Heart left ventricle (tissue), 16 donors: ENCODE measurements around the gene ACSF3. TPM values are rescaled to one million over a fixed set of nuclear protein-coding genes. Genes with fewer than 3 reads are reported as not detected.

Experiments
- ATAC-seq, 4 donors: fragments of 200-7000 bp; cut with Tn5 transposase; one replicate each; pipeline ENCODE4 v1.9.1; 2020 to 2022; ENCODE audit warnings: moderate library complexity in 4 of 4, mild to moderate bottlenecking in 3 of 4, moderate number of reproducible peaks in 1 of 4
- DNase-seq, 5 donors: peaks; one replicate each; pipeline ENCODE4 v3.0.0-alpha.2; 2020
- H3K27ac ChIP-seq, 12 donors: fragments of 200-600 bp; sonication (generic) in 4 of 12; one replicate each; pipeline versions ENCODE4 v1.5.0 to v1.8.0; 2016 to 2022; ENCODE audit warnings: mild to moderate bottlenecking in 2 of 12
- H3K27me3 ChIP-seq, 9 donors: fragments of 200-600 bp; sonication (generic) in 2 of 9; one replicate each; pipeline versions ENCODE4 v1.5.1 to v1.8.0; 2016 to 2022; ENCODE audit warnings: mild to moderate bottlenecking in 3 of 9
- H3K36me3 ChIP-seq, 9 donors: fragments of 200-600 bp; sonication (generic) in 2 of 9; one replicate each; pipeline versions ENCODE4 v1.5.0 to v1.8.0; 2018 to 2022; ENCODE audit warnings: mild to moderate bottlenecking in 2 of 9
- H3K4me1 ChIP-seq, 12 donors: fragments of 200-600 bp; sonication (generic) in 4 of 12; one replicate each; pipeline versions ENCODE4 v1.5.0 to v1.8.0; 2016 to 2022; ENCODE audit warnings: mild to moderate bottlenecking in 3 of 12
- H3K4me3 ChIP-seq, 12 donors: fragments of 200-600 bp; sonication (generic) in 4 of 12; one replicate each; pipeline versions ENCODE4 v1.5.0 to v1.8.0; 2017 to 2022; ENCODE audit warnings: mild to moderate bottlenecking in 9 of 12, moderate library complexity in 4 of 12
- H3K9me3 ChIP-seq, 12 donors: fragments of 200-600 bp; sonication (generic) in 4 of 12; one replicate each; pipeline versions ENCODE4 v1.5.0 to v1.8.0; 2016 to 2022; ENCODE audit warnings: mild to moderate bottlenecking in 1 of 12
- CTCF ChIP-seq, 12 donors: fragments of 200-600 bp; sonication (generic) in 4 of 12; IDR thresholded peaks; one replicate each; pipeline versions ENCODE4 v1.5.0 to v1.8.0; 2018 to 2022; ENCODE audit warnings: antibody characterized with exemption in 12 of 12, mild to moderate bottlenecking in 5 of 12
- POLR2A ChIP-seq, 2 donors: fragments of 450-650 bp; IDR thresholded peaks; one replicate each; pipeline ENCODE4 v1.6.1; 2017; ENCODE audit warnings: antibody characterized with exemption in 2 of 2, mild to moderate bottlenecking in 2 of 2, moderate library complexity in 2 of 2
- WGBS, 4 donors: extraction: QIAGEN DNeasy Blood & Tissue Kit in 2 of 4; methylation state at CpG; one replicate each; pipeline versions ENCODE4 v1.1.5 to v1.1.7; 2013 to 2018; 5-methylcytosine and 5-hydroxymethylcytosine counted together
- intact Hi-C, 10 donors: fragments of 100-400 bp; cut with DNase I; formaldehyde crosslinking; loops; one replicate each; pipeline versions ENCODE4 v1.11.1 to v1.14.2; 2022
- polyA plus RNA-seq, 2 donors: library from polyadenylated mRNA; stranded (reverse); fragments of 200-250 nt; gene quantifications; one replicate each; pipeline ENCODE4 v1.2.3, GENCODE V29; 2013
- total RNA-seq, 9 donors: library from RNA; depleted of rRNA in 2 of 9; stranded (reverse); fragments of >200 nt in 2 of 9; fragmentation: NEBNext Ultra II Directional in 3 of 9; extraction: Animal tissue kit (Norgen Biotek cat#: 25700) in 3 of 9; gene quantifications; one replicate each; pipeline versions ENCODE4 v1.1.0 to v1.2.4, GENCODE V29; 2016 to 2023
- donor health status: ischemic (EF 13 %, LVEDD 7.1; RV severe dilation, severe dysfunction).
- donor health status: healthy with polysubstance abuse.
- donor health status: DM: no; HTN: yes; CAD: no.
- donor health status: DM: no; HTN: no; CAD: no.
- donor health status: ischemic (EF 25% LVEDD 6.9; RV normal size, moderate dysfunction).
- donor health status: ischemic (EF 25% LVEDD 5.7; RV mildly dilated, moderate dysfunction).
- donor health status: healthy.
- donor health status: DM: yes; HTN: yes; CAD: no.
- donor health status: ischemic (EF 35%, LVEDD 5.7; RV mildly dilated, moderate dysfunction).
- donor health status: nonischemic (EF 11% LVEDD 7.7; RV severe dilation, severe dysfunction).
- donor health status: DM: yes; HTN: yes; CAD: no.
- donor health status: PGD.
- donor health status: ischemic (EF 29% LVEDD 5.4; RV normal size, mild dysfunction).
- donor health status: nonischemic (EF 23%, LVEDD 6.1; RV moderate dilation, normal function).

ACSF3 gene
- total and polyA plus RNA-seq, 11 donors: 10.3 to 26.3 (median 19.3) TPM

- Histone ChIP-seq H3K4me1 (peaks cover 10 to 30% (median 25%) of the 10 kb centered on the region in 12 donors), H3K36me3 (peaks cover 0 to 28% (median 23%) of the 10 kb centered on the region in 9 donors), H3K27ac (peak overlapping the region in 2 of 12 donors; percentile 22 to 31), H3K9me3 (peaks cover 0 to 4% (median 1%) of the 10 kb centered on the region in 12 donors), H3K4me3 (no peak overlapping the region), H3K27me3 (no peaks in the 10 kb centered on the region)
- WGBS, 4 donors: 59 to 69% (median 64%) methylated on average over 18 to 24 of the region's 24 CpGs
- peak in 1 of 5 donors; percentile 40 for DNase-seq
- intact Hi-C loops: no loop called here
- TF ChIP-seq CTCF (IDR thresholded peaks at IDR 0.05): no peak
- no peak for TF ChIP-seq POLR2A (IDR thresholded peaks at IDR 0.05)
- peak; percentile 6 to 35 (median 12) for ATAC-seq
Measured at GRCh38 chr16:89154390-89155183, 60.9 kb downstream of the ACSF3 start.

- peaks cover 10 to 30% (median 25%) of the 10 kb centered on the region in 12 donors for H3K4me1 ChIP-seq
- no peaks in the 10 kb centered on the region for H3K27me3 ChIP-seq
- no peaks in the 10 kb centered on the region for H3K9me3 ChIP-seq
- ATAC-seq (peak; percentile 74 to 87 (median 86)), DNase-seq (peak; percentile 63 to 83 (median 81))
- WGBS, 4 donors: 6 to 23% (median 13%) methylated on average over 10 to 19 of the region's 19 CpGs
- H3K36me3 ChIP-seq: peaks cover 0 to 22% (median 18%) of the 10 kb centered on the region in 9 donors
- TF ChIP-seq CTCF (IDR thresholded peaks at IDR 0.05): no peak
- TF ChIP-seq POLR2A (IDR thresholded peaks at IDR 0.05): no peak
- no peak overlapping the region for H3K4me3 ChIP-seq
- peak overlapping the region in 3 of 12 donors; percentile 22 to 41 (median 31) for H3K27ac ChIP-seq
- intact Hi-C loops: no loop called here
Measured at GRCh38 chr16:89155184-89155679, 61.6 kb downstream of the ACSF3 start.

- H3K27me3 ChIP-seq: no peaks in the 10 kb centered on the region
- DNase-seq (no peak), ATAC-seq (peak in 3 of 4 donors; percentile 1 to 36 (median 25))
- H3K27ac ChIP-seq: peak overlapping the region in 3 of 12 donors; percentile 22 to 41 (median 31)
- no peak overlapping the region for H3K4me3 ChIP-seq
- intact Hi-C loops: no loop called here
- peaks cover 10 to 30% (median 25%) of the 10 kb centered on the region in 12 donors for H3K4me1 ChIP-seq
- peaks cover 0 to 13% (median 9%) of the 10 kb centered on the region in 9 donors for H3K36me3 ChIP-seq
- no peaks in the 10 kb centered on the region for H3K9me3 ChIP-seq
- 57 to 68% (median 61%) methylated on average over 16 to 24 of the region's 24 CpGs for WGBS, 4 donors
- TF ChIP-seq POLR2A (IDR thresholded peaks at IDR 0.05) (no peak), CTCF (IDR thresholded peaks at IDR 0.05) (no peak)
Measured at GRCh38 chr16:89155851-89156739, 62.4 kb downstream of the ACSF3 start.
